ENCODE results near the gene FCER1A.

DNA sequence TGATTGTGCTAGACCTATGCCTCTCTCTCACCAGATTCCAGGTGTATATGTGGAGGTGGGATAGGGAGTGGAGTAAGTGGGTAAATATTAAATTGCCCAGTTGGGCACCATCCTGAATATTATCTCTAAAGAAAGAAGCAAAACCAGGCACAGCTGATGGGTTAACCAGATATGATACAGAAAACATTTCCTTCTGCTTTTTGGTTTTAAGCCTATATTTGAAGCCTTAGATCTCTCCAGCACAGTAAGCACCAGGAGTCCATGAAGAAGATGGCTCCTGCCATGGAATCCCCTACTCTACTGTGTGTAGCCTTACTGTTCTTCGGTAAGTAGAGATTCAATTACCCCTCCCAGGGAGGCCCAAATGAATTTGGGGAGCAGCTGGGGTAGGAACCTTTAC, at the start of gene FCER1A:
- TF ChIP-seq TAF1 (IDR thresholded peaks at IDR 0.05; ENCODE audit: borderline replicate concordance, insufficient read depth, low read length), result no peak
- TF ChIP-seq POLR2AphosphoS5 (IDR thresholded peaks at IDR 0.05; ENCODE audit: low read depth, low read length), result no peak

Data from PFSK-1 (cell line).